HepG2 (cell line): ENCODE results near the gene TRANK1. TPM values are rescaled to one million over a fixed set of nuclear protein-coding genes. Genes with fewer than 3 reads are reported as not detected.

Source experiments
- ATAC-seq: fragments of 200-7000 bp; cut with Tn5 transposase; 3 replicates; pipeline ENCODE4 v1.9.1; 2020; ENCODE audit warnings: mild to moderate bottlenecking, moderate library complexity
- BruUV-seq: library from RNA; stranded (reverse); fragments of 400-500 nt; replicated peaks from 2 replicates; lab custom pipeline; 2021; lab: Mats Ljungman, UMichigan
- CTCF ChIA-PET: fragments of 300-600 bp; formaldehyde crosslinking; extraction: SDS; loops from one replicate; lab custom pipeline; 2021; ENCODE audit warnings: low total read pairs, inconsistent platforms, low intra/inter-chr PET ratio; lab: Yijun Ruan, JAX
- POLR2A ChIA-PET: fragments of 350-600 bp; sonication (Branson Sonifier 250); formaldehyde crosslinking; loops from one replicate; lab custom pipeline; 2020; ENCODE audit warnings: antibody characterized with exemption, inconsistent platforms; lab: Yijun Ruan, JAX
- DNase-seq: peaks from one replicate; pipeline ENCODE4 v3.0.0-alpha.2; 2015; ENCODE audit warnings: low spot score
- FAIRE-seq: peaks from 3 replicates; lab custom pipeline; 2011; peaks lifted over from hg19 to GRCh38; lab: Jason Lieb, UNC
- H2AFZ ChIP-seq: one replicate; pipeline ENCODE4 v1.6.1; 2011; ENCODE audit warnings: low read length, inconsistent platforms
- H3K27ac ChIP-seq: fragments of 300-600 bp; 3 replicates; pipeline ENCODE4 v1.8.0; 2011; ENCODE audit warnings: mixed run types, mild to moderate bottlenecking, mixed read lengths, low read length, inconsistent platforms; ENCODE audit not compliant: insufficient read depth; ENCODE audit errors: extremely low read length
- H3K27me3 ChIP-seq, 2 experiments: fragments of 200-600 bp in 1 of 2; 2 replicates in 1 of 2; 3 replicates in 1 of 2; pipeline versions ENCODE4 v1.6.0 to v1.8.0; 2011; ENCODE audit warnings: low read length in 2 of 2, mild to moderate bottlenecking in 2 of 2, moderate library complexity in 2 of 2, inconsistent platforms in 1 of 2; ENCODE audit not compliant: insufficient read depth in 2 of 2, control insufficient read depth in 1 of 2
- H3K36me3 ChIP-seq, 2 experiments: fragments of 200-600 bp in 1 of 2; replicated peaks in 1 of 2; 2 replicates in 1 of 2; 3 replicates in 1 of 2; pipeline versions ENCODE4 v1.5.1 to v1.8.0; 2011; ENCODE audit warnings: low read length in 2 of 2, inconsistent platforms in 1 of 2; ENCODE audit not compliant: insufficient read depth in 2 of 2, control insufficient read depth in 1 of 2
- H3K4me1 ChIP-seq: 2 replicates; pipeline ENCODE4 v1.5.1; 2012; ENCODE audit warnings: low read length, inconsistent platforms; ENCODE audit not compliant: insufficient read depth
- H3K4me2 ChIP-seq: 2 replicates; pipeline ENCODE4 v1.6.0; 2011; ENCODE audit warnings: low read depth, low read length, inconsistent platforms
- H3K4me3 ChIP-seq, 3 experiments: fragments of 200-600 bp in 1 of 3; sonication (generic), shearing (Covaris generic) in 1 of 3; replicated peaks in 1 of 3; 2 replicates each; pipeline ENCODE4 v1.5.1; 2011 to 2016; ENCODE audit warnings: low read length in 3 of 3, inconsistent platforms in 2 of 3, low read depth in 2 of 3, mild to moderate bottlenecking in 2 of 3, control low read depth in 1 of 3, mixed read lengths in 1 of 3; ENCODE audit not compliant: insufficient read depth in 1 of 3
- H3K79me2 ChIP-seq: one replicate; pipeline ENCODE4 v1.6.1; 2011; ENCODE audit warnings: low read length, inconsistent platforms; ENCODE audit not compliant: insufficient read depth
- H3K9ac ChIP-seq: 2 replicates; pipeline ENCODE4 v1.6.0; 2011; ENCODE audit warnings: mild to moderate bottlenecking, low read depth, low read length, inconsistent platforms; ENCODE audit not compliant: insufficient read depth
- H3K9me3 ChIP-seq: 2 replicates; pipeline ENCODE4 v1.5.1; 2012; ENCODE audit warnings: mild to moderate bottlenecking, low read length
- H4K20me1 ChIP-seq: 2 replicates; pipeline ENCODE4 v1.6.0; 2011; ENCODE audit warnings: inconsistent platforms, mild to moderate bottlenecking, low read length, moderate library complexity; ENCODE audit not compliant: insufficient read depth
- DPF2 ChIP-seq: sonication (generic); formaldehyde crosslinking; IDR thresholded peaks from 2 replicates; pipeline ENCODE4 v1.4.0; 2020; ENCODE audit warnings: mild to moderate bottlenecking, low read depth, missing genetic modification reagents, borderline replicate concordance
- DRAP1 ChIP-seq: IDR thresholded peaks from 2 replicates; pipeline ENCODE4 v1.6.1; 2016; ENCODE audit warnings: missing genetic modification reagents, missing compliant biosample characterization
- EP300 ChIP-seq, 3 experiments: sonication (generic) in 1 of 3; formaldehyde crosslinking in 1 of 3; IDR thresholded peaks; 2 replicates each; pipeline versions ENCODE4 v1.5.1 to v1.6.1; 2011 to 2020; ENCODE audit warnings: low read depth in 2 of 3, low read length in 2 of 3, borderline replicate concordance in 1 of 3, improper control_type of control experiment in 1 of 3, mild to moderate bottlenecking in 1 of 3, missing genetic modification reagents in 1 of 3, moderate library complexity in 1 of 3
- ETV5 ChIP-seq: IDR thresholded peaks from 2 replicates; pipeline ENCODE4 v1.6.1; 2018; ENCODE audit warnings: missing biosample characterization, missing genetic modification reagents, inconsistent platforms, borderline replicate concordance
- NRL ChIP-seq: sonication (generic); formaldehyde crosslinking; IDR thresholded peaks from 2 replicates; pipeline ENCODE4 v1.5.0; 2020; ENCODE audit warnings: missing genetic modification reagents, mild to moderate bottlenecking, moderate library complexity, borderline replicate concordance
- TGIF2 ChIP-seq: IDR thresholded peaks from 2 replicates; pipeline ENCODE4 v1.6.1; 2016; ENCODE audit warnings: control low read depth, missing compliant biosample characterization
- ZNF775 ChIP-seq: sonication (generic); formaldehyde crosslinking; IDR thresholded peaks from 2 replicates; pipeline ENCODE4 v1.4.0; 2020; ENCODE audit warnings: missing genetic modification reagents, mild to moderate bottlenecking, moderate library complexity, borderline replicate concordance
- WGBS: methylation state at CpG from one replicate; pipeline ENCODE4 v1.1.6; 2017; ENCODE audit warnings: low lambda C conversion rate; 5-methylcytosine and 5-hydroxymethylcytosine counted together
- in situ Hi-C: cut with HindIII; loops from 2 replicates; pipeline ENCODE4 v1.10.0; 2017; ENCODE audit warnings: low pct_unique_long_range_greater_than_20kb; ENCODE audit not compliant: extremely low pct_ligation_motif_present
- intact Hi-C: fragments of 100-400 bp; cut with micrococcal nuclease; formaldehyde crosslinking; loops from one replicate; pipeline ENCODE4 v1.10.0; 2022; ENCODE audit not compliant: unreplicated experiment
- polyA plus RNA-seq, 8 experiments: library from polyadenylated mRNA; depleted of rRNA in 3 of 8; stranded (reverse) in 7 of 8; unstranded in 1 of 8; fragments of >200 nt; fragmentation: Illumina TruSeq in 4 of 8; extraction: Trizol in 4 of 8; gene quantifications; 2 replicates each; pipeline versions ENCODE4 v1.2.1 to v1.2.3, GENCODE V29; 2011 to 2016; ENCODE audit warnings: low read depth in 4 of 8, missing spikeins in 1 of 8, mixed read lengths in 1 of 8; ENCODE audit not compliant: insufficient read depth in 1 of 8
- total RNA-seq, 5 experiments: library from RNA; depleted of rRNA; stranded (reverse); fragments of >200 nt; fragmentation: Illumina TruSeq; extraction: Trizol; gene quantifications; 2 replicates each; pipeline ENCODE4 v1.2.3, GENCODE V29; 2016; ENCODE audit warnings: low read depth in 1 of 5

Gene TRANK1
- total and polyA plus RNA-seq, 2 of the 13 experiments (the other 11 are each of a cell fraction or from before 2014, with no cell fraction given), result 0.13 to 0.32 TPM

- Histone ChIP-seq H3K9me3 (no peaks in the 10 kb centered on the region), H4K20me1 (no peaks in the 10 kb centered on the region), H3K4me1 (no peaks in the 10 kb centered on the region), H2AFZ (no peak overlapping the region), H3K79me2 (no peaks in the 10 kb centered on the region), H3K36me3 (no peaks in the 10 kb centered on the region), H3K9ac (no peak overlapping the region), H3K27me3 (no peaks in the 10 kb centered on the region), H3K4me3 (no peak overlapping the region), H3K4me2 (no peak overlapping the region), H3K27ac (no peak overlapping the region)
- in situ Hi-C loops (no loop called here), intact Hi-C loops (loop anchor here (5.0 kb wide), 1 partner anchor 237 kb away; no protein-coding TSS in a partner anchor)
- BruUV-seq, result no TSS peak
- WGBS, result under 1% methylated on average over 5 of the region's 6 CpGs
- ChIA-PET POLR2A (no interaction called here), CTCF (no interaction called here)
- DNase-seq (no peak), ATAC-seq (no peak), FAIRE-seq (no peak)
- TF ChIP-seq ETV5 (CRISPR knock-in tag), result no peak
- TF ChIP-seq ZNF775 (CRISPR knock-in tag), result no peak
- no peak for TF ChIP-seq EP300 (IDR thresholded peaks at IDR 0.05; ENCODE audit: low read depth in 2 of 2, low read length in 2 of 2)
- TF ChIP-seq EP300 (CRISPR knock-in tag; IDR thresholded peaks at IDR 0.05; ENCODE audit: borderline replicate concordance), result no peak
- no peak for TF ChIP-seq NRL (CRISPR knock-in tag)
- no peak for TF ChIP-seq DPF2 (CRISPR knock-in tag)
- TF ChIP-seq TGIF2 (CRISPR knock-in tag), result no peak
- no peak for TF ChIP-seq DRAP1 (CRISPR knock-in tag)
Measured at GRCh38 chr3:36790765-36791164, 154.1 kb downstream of the TRANK1 start.
